ENCODE results near the gene ZBTB17.

DNA sequence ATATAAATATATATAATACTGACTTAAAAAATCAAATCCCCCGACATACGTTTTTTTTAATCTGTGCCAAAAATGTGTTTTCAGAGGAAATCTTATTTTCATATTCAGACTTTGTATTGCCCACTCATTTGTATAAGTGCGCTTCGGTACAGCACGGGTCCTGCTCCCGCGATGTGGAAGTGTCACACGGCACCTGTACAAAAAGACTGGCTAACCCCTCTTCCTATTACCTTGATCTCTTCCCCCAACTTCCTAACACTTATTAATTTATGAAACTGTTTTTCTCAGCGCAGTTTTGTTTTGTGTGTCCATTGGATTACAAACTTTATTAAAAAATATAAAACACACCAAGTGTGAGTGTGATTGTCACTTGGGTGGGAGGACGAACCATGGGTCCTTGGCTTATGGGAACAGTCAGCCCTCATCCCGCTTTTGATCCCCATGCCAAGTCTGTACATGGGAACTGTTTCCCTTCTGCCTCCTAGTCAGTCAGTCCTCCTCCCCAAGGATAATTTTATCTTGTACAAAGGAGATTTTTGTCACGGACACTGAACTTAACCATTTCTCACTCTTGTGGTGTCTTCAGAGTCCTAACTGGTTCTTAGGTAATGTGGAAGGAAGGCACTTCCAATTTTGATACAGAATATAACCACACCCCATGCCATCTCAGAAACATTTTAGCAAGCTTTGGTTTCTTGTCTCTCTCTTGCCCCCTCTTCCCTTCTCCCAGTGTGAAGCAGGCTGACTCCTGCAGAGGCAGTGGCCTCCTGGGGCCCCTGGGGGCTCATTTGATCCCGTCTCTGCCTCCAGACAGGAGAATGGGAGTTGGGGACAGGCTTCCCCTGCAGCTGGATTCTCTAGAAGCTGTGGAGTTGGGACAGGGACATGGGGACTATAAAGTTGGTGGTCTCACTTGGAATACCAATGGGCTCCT is 35.5 kb downstream of the ZBTB17 start:
- TF ChIP-seq FOXM1 (IDR thresholded peaks at IDR 0.05; ENCODE audit: low read depth, low read length) = no peak
- no peak for TF ChIP-seq CEBPB (IDR thresholded peaks at IDR 0.05; ENCODE audit: borderline replicate concordance in 1 of 2, low read depth in 2 of 2, low read length in 2 of 2)
- no peak for TF ChIP-seq EZH2 (IDR thresholded peaks at IDR 0.05; ENCODE audit: borderline replicate concordance, control insufficient read depth, low read depth, low read length)
